PC-3 (cell line): ENCODE results near the gene SPAG4. TPM values are rescaled to one million over a fixed set of nuclear protein-coding genes. Genes with fewer than 3 reads are reported as not detected.

ENCODE experiments used
- ATAC-seq: fragments of 200-7000 bp; cut with Tn5 transposase; 2 replicates; pipeline ENCODE4 v1.9.1; 2020; ENCODE audit warnings: mild to moderate bottlenecking, moderate library complexity
- BruUV-seq: library from RNA; stranded (reverse); fragments of 400-500 nt; replicated peaks from 2 replicates; lab custom pipeline; 2021; lab: Mats Ljungman, UMichigan
- CTCF ChIA-PET: fragments of 300-600 bp; sonication (Branson Sonifier 250); formaldehyde crosslinking; loops from one replicate; lab custom pipeline; 2022; ENCODE audit warnings: antibody characterized with exemption; lab: Charles Lee
- POLR2A ChIA-PET: fragments of 300-600 bp; sonication (Branson Sonifier 250); formaldehyde crosslinking; loops from one replicate; lab custom pipeline; 2022; ENCODE audit warnings: antibody characterized with exemption; ENCODE audit not compliant: unreplicated experiment; lab: Charles Lee
- DNase-seq: peaks from one replicate; pipeline ENCODE4 v3.0.0-alpha.2; 2015
- H2AFZ ChIP-seq: fragments of 300-600 bp; sonication (generic); 2 replicates; pipeline ENCODE4 v1.6.0; 2016; ENCODE audit warnings: antibody characterized with exemption, low read length
- H3F3A ChIP-seq: fragments of 300-600 bp; sonication (generic); one replicate; pipeline ENCODE4 v1.6.0; 2017; ENCODE audit warnings: antibody characterized with exemption, low read length, control low read depth, mild to moderate bottlenecking; ENCODE audit not compliant: unreplicated experiment
- H3K27ac ChIP-seq: fragments of 300-600 bp; sonication (generic); 2 replicates; pipeline ENCODE4 v1.5.1; 2016; ENCODE audit warnings: mild to moderate bottlenecking, low read length
- H3K27me3 ChIP-seq: fragments of 300-600 bp; sonication (generic); 2 replicates; pipeline ENCODE4 v1.6.1; 2016; ENCODE audit warnings: low read length, mixed read lengths
- H3K36me3 ChIP-seq: fragments of 300-600 bp; sonication (generic); 2 replicates; pipeline ENCODE4 v1.6.1; 2016; ENCODE audit warnings: low read depth, mixed run types, low read length, mixed read lengths
- H3K4me1 ChIP-seq: fragments of 300-600 bp; sonication (generic); 2 replicates; pipeline ENCODE4 v1.5.1; 2016; ENCODE audit warnings: low read length; ENCODE audit not compliant: insufficient read depth
- H3K4me2 ChIP-seq: fragments of 300-600 bp; sonication (generic); 2 replicates; pipeline ENCODE4 v1.6.0; 2016; ENCODE audit warnings: low read length
- H3K4me3 ChIP-seq: fragments of 300-600 bp; sonication (generic); 2 replicates; pipeline ENCODE4 v1.5.1; 2016; ENCODE audit warnings: mild to moderate bottlenecking, low read length, mixed read lengths
- H3K79me2 ChIP-seq: fragments of 300-600 bp; sonication (generic); 2 replicates; pipeline ENCODE4 v1.6.1; 2017; ENCODE audit warnings: low read length, mixed read lengths
- H3K9ac ChIP-seq: fragments of 300-600 bp; sonication (generic); 2 replicates; pipeline ENCODE4 v1.6.0; 2016; ENCODE audit warnings: mild to moderate bottlenecking, low read length
- H3K9me2 ChIP-seq: fragments of 300-600 bp; sonication (generic); replicated peaks from 2 replicates; pipeline ENCODE4 v1.6.1; 2016; ENCODE audit warnings: mixed run types, low read length, mixed read lengths
- H3K9me3 ChIP-seq: fragments of 300-600 bp; sonication (generic); 2 replicates; pipeline ENCODE4 v1.6.1; 2016; ENCODE audit warnings: low read length, mixed read lengths
- H4K20me1 ChIP-seq: fragments of 300-600 bp; sonication (generic); 2 replicates; pipeline ENCODE4 v1.6.1; 2016; ENCODE audit warnings: low read length, mixed read lengths
- CTCF ChIP-seq: fragments of 300-600 bp; sonication (generic); conservative IDR thresholded peaks from 2 replicates; pipeline ENCODE4 v1.5.1; 2017; ENCODE audit warnings: antibody characterized with exemption, low read depth, mild to moderate bottlenecking, low read length
- EZH2 ChIP-seq: fragments of 300-600 bp; sonication (generic); IDR thresholded peaks from one replicate; pipeline ENCODE4 v1.6.1; 2017; ENCODE audit warnings: antibody characterized with exemption, mild to moderate bottlenecking, low read length; ENCODE audit not compliant: unreplicated experiment
- EZH2phosphoT487 ChIP-seq: fragments of 300-600 bp; sonication (generic); IDR thresholded peaks from 2 replicates; pipeline ENCODE4 v1.6.1; 2018; ENCODE audit warnings: mild to moderate bottlenecking, antibody characterized with exemption, low read length, borderline replicate concordance
- intact Hi-C: fragments of 100-400 bp; cut with micrococcal nuclease; formaldehyde crosslinking; loops from 2 replicates; pipeline ENCODE4 v1.9.0; 2023
- total RNA-seq: library from RNA; depleted of rRNA; stranded (reverse); fragments of >200 nt; gene quantifications from 2 replicates; pipeline ENCODE4 v1.2.3, GENCODE V29; 2014

Gene SPAG4
- total RNA-seq, 1 experiment from 2014 or later = 9.7 TPM

GRCh38 chr20:35621560-35621946 lies 5.9 kb downstream of the SPAG4 start:
- ATAC-seq (no peak), DNase-seq (no peak)
- H3K9me3 ChIP-seq = no peaks in the 10 kb centered on the region
- H3K9me2 ChIP-seq = no peaks in the 10 kb centered on the region
- no peak overlapping the region for H3K4me3 ChIP-seq
- peaks cover 38% of the 10 kb centered on the region for H3K4me1 ChIP-seq
- TF ChIP-seq EZH2phosphoT487 (no peak), CTCF (peak; percentile 32; the same call in 1 of the 2 replicates)
- ChIA-PET CTCF (no interaction called here), POLR2A (no interaction called here)
- peaks cover 19% of the 10 kb centered on the region for H3K36me3 ChIP-seq
- no peak overlapping the region for H3K4me2 ChIP-seq
- no peak overlapping the region for H3K27ac ChIP-seq
- no peaks in the 10 kb centered on the region for H3K27me3 ChIP-seq
- no peak overlapping the region for H3K9ac ChIP-seq
- no peak overlapping the region for H2AFZ ChIP-seq
- no TSS peak for BruUV-seq
- intact Hi-C loops = no loop called here
- H4K20me1 ChIP-seq = no peaks in the 10 kb centered on the region
- H3F3A ChIP-seq = no peaks in the 10 kb centered on the region
- H3K79me2 ChIP-seq = peaks cover 15% of the 10 kb centered on the region

DNA sequence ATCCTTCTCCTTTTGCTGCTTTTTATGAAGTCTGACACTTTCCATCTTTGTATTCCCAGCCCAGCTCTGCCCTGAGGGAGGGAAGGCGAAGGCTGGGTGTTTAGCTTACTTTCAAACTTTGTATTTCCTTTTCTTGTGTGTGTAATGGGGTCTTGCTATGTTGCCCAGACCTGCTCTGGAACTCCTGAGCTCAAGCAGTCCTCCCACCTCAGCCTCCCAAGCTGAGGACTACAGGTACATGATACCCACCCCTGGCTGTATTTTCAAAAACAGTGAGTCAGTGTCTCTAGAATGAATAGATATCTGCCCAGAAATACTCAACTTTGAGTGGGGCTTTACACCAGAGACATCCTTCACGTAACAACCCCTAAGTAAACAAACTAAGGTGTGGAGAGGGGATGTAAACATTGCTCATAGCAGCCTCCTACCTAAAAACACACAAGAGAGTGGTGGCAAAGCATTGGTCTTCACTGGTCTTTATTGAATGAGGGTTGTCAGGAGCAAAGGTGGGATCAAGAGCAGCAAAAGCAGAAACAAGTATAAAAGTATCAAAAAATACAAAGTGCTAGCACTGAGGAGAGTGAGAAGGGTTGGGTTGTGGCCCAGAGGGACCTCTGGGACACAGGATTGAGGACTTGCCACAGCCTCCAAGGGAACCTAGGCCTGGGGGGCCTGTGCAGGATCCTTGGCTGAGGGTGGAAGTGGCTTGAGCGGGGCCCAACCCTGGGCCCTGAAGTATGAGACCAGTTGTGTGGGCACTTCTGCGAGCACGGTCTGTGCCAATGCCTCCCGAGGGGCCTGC lies 10.2 kb downstream of the SPAG4 start:
- peak; percentile 43 for DNase-seq
- H3K9me2 ChIP-seq = no peaks in the 10 kb centered on the region
- no peaks in the 10 kb centered on the region for H3K27me3 ChIP-seq
- CTCF ChIA-PET = no interaction called here
- no peaks in the 10 kb centered on the region for H3F3A ChIP-seq
- TF ChIP-seq EZH2 (no peak), CTCF (no peak), EZH2phosphoT487 (no peak)
- no peaks in the 10 kb centered on the region for H3K79me2 ChIP-seq
- no peak overlapping the region for H3K4me3 ChIP-seq
- BruUV-seq = no TSS peak
- ATAC-seq = peak; percentile 91
- H4K20me1 ChIP-seq = no peaks in the 10 kb centered on the region
- H3K27ac ChIP-seq = peak overlapping the region; percentile 16; the same call in 1 of the 2 replicates
- intact Hi-C loops = no loop called here
- no peak overlapping the region for H2AFZ ChIP-seq
- H3K36me3 ChIP-seq = peaks cover 40% of the 10 kb centered on the region
- no peaks in the 10 kb centered on the region for H3K9me3 ChIP-seq
- POLR2A ChIA-PET = no interaction called here
- H3K9ac ChIP-seq = no peak overlapping the region
- no peak overlapping the region for H3K4me2 ChIP-seq
- peaks cover 13% of the 10 kb centered on the region for H3K4me1 ChIP-seq

GRCh38 chr20:35626386-35627001 lies 10.9 kb downstream of the SPAG4 start:
- intact Hi-C loops = no loop called here
- Histone ChIP-seq H2AFZ (no peak overlapping the region), H3K9me3 (no peaks in the 10 kb centered on the region), H3K27ac (peak overlapping the region; percentile 16; the same call in 1 of the 2 replicates), H3F3A (no peaks in the 10 kb centered on the region), H3K4me3 (no peak overlapping the region), H3K79me2 (no peaks in the 10 kb centered on the region), H4K20me1 (no peaks in the 10 kb centered on the region), H3K27me3 (no peaks in the 10 kb centered on the region), H3K9ac (no peak overlapping the region), H3K4me2 (no peak overlapping the region), H3K4me1 (peaks cover 13% of the 10 kb centered on the region), H3K9me2 (no peaks in the 10 kb centered on the region), H3K36me3 (peaks cover 42% of the 10 kb centered on the region)
- DNase-seq = no peak
- ChIA-PET POLR2A (no interaction called here), CTCF (no interaction called here)
- BruUV-seq = TSS peak; percentile 31
- TF ChIP-seq CTCF = no peak
- TF ChIP-seq EZH2phosphoT487 = no peak
- TF ChIP-seq EZH2 = no peak
- ATAC-seq = no peak
